ENCODE data around the gene ELP2. TPM values are rescaled to one million over a fixed set of nuclear protein-coding genes. Genes with fewer than 3 reads are reported as not detected.

Gene ELP2
- total and polyA plus RNA-seq, 2 of the 8 experiments (the other 6 are each of a cell fraction or from before 2014, with no cell fraction given): 55.8 to 165 TPM

GRCh38 chr18:36175481-36175880 lies 45.8 kb downstream of the ELP2 start (continued):
- no peak for TF ChIP-seq CHD7 (IDR thresholded peaks at IDR 0.05; ENCODE audit: insufficient replicate concordance, low read length)
- no peak for TF ChIP-seq HDAC6 (IDR thresholded peaks at IDR 0.05; ENCODE audit: low read depth, low read length)
- no peak for TF ChIP-seq TAF7 (optimal IDR thresholded peaks at IDR 0.05; ENCODE audit: borderline replicate concordance, low read depth, low read length)
- no peak for TF ChIP-seq RBBP5 (IDR thresholded peaks at IDR 0.05; ENCODE audit: borderline replicate concordance, low read depth, low read length)
- no peak for TF ChIP-seq CHD2 (IDR thresholded peaks at IDR 0.05; ENCODE audit: low read length)
- TF ChIP-seq SP4 (IDR thresholded peaks at IDR 0.05; ENCODE audit: low read length): no peak
- no peak for TF ChIP-seq EZH2 (IDR thresholded peaks at IDR 0.05; ENCODE audit: low read depth, low read length, severe bottlenecking)
- no peak for TF ChIP-seq EP300 (IDR thresholded peaks at IDR 0.05; ENCODE audit: borderline replicate concordance in 1 of 2, low read depth in 2 of 2, low read length in 2 of 2)
- no peak for TF ChIP-seq POU5F1 (IDR thresholded peaks at IDR 0.05; ENCODE audit: low read depth, low read length)
- no peak for TF ChIP-seq FOSL1 (IDR thresholded peaks at IDR 0.05; ENCODE audit: insufficient read depth, low read depth, low read length)
- TF ChIP-seq NANOG (IDR thresholded peaks at IDR 0.05; ENCODE audit: insufficient read depth, low read depth, low read length, poor library complexity, severe bottlenecking): no peak
- TF ChIP-seq TBP (IDR thresholded peaks at IDR 0.05; ENCODE audit: low read depth, low read length): no peak
